Liver (tissue), 9 donors: Measurements from ENCODE around the gene INPP5E. TPM values are rescaled to one million over a fixed set of nuclear protein-coding genes. Genes with fewer than 3 reads are reported as not detected.

Source experiments
- DNase-seq: peaks from one replicate; pipeline ENCODE4 v3.0.0-alpha.2; 2017; ENCODE audit warnings: low spot score
- H3K27ac ChIP-seq, 2 donors: one replicate each; pipeline ENCODE4 v1.7.0; 2013; ENCODE audit warnings: inconsistent platforms in 2 of 2, low read length in 2 of 2, control low read depth in 1 of 2, low read depth in 1 of 2, mild to moderate bottlenecking in 1 of 2
- H3K27me3 ChIP-seq, 4 donors: one replicate each; pipeline versions ENCODE4 v1.6.1 to v1.7.0; 2013; ENCODE audit warnings: low read length in 3 of 4, inconsistent platforms in 1 of 4, mild to moderate bottlenecking in 1 of 4, moderate library complexity in 1 of 4; ENCODE audit not compliant: control insufficient read depth in 4 of 4, insufficient read depth in 4 of 4
- H3K36me3 ChIP-seq, 4 donors: one replicate each; pipeline versions ENCODE4 v1.6.1 to v1.7.0; 2013; ENCODE audit warnings: low read length in 3 of 4, mild to moderate bottlenecking in 3 of 4, low read depth in 1 of 4, moderate library complexity in 1 of 4; ENCODE audit not compliant: control insufficient read depth in 4 of 4, insufficient read depth in 3 of 4
- H3K4me1 ChIP-seq, 4 donors: one replicate each; pipeline versions ENCODE4 v1.6.1 to v1.7.0; 2013; ENCODE audit warnings: low read length in 3 of 4, mild to moderate bottlenecking in 3 of 4, moderate library complexity in 1 of 4; ENCODE audit not compliant: control insufficient read depth in 4 of 4, insufficient read depth in 4 of 4
- H3K4me3 ChIP-seq, 3 donors: one replicate each; pipeline versions ENCODE4 v1.6.1 to v1.7.0; 2013; ENCODE audit warnings: low read length in 3 of 3, control low read depth in 1 of 3, low read depth in 1 of 3, mild to moderate bottlenecking in 1 of 3
- H3K9ac ChIP-seq, 2 donors: one replicate each; pipeline ENCODE4 v1.7.0; 2013; ENCODE audit warnings: low read length in 2 of 2, mild to moderate bottlenecking in 2 of 2, moderate library complexity in 2 of 2, control low read depth in 1 of 2, low read depth in 1 of 2
- H3K9me3 ChIP-seq, 4 donors: one replicate each; pipeline versions ENCODE4 v1.6.1 to v1.7.0; 2013; ENCODE audit warnings: low read length in 3 of 4; ENCODE audit not compliant: control insufficient read depth in 4 of 4
- EGR1 ChIP-seq, 2 donors: IDR thresholded peaks; 2 replicates each; pipeline ENCODE4 v1.6.1; 2016 to 2018; ENCODE audit warnings: antibody characterized with exemption in 2 of 2, low read depth in 2 of 2
- GABPA ChIP-seq, 2 donors: IDR thresholded peaks in 1 of 2; conservative IDR thresholded peaks in 1 of 2; 2 replicates each; pipeline ENCODE4 v1.6.1; 2016; ENCODE audit warnings: antibody characterized with exemption in 2 of 2, mild to moderate bottlenecking in 1 of 2, moderate library complexity in 1 of 2
- HNF4G ChIP-seq: IDR thresholded peaks from 2 replicates; pipeline ENCODE4 v1.6.1; 2016; ENCODE audit warnings: antibody characterized with exemption
- NR2F2 ChIP-seq: IDR thresholded peaks from 2 replicates; pipeline ENCODE4 v1.6.1; 2016; ENCODE audit warnings: antibody characterized with exemption
- RAD21 ChIP-seq, 2 donors: IDR thresholded peaks; 2 replicates each; pipeline ENCODE4 v1.6.1; 2016; ENCODE audit warnings: antibody characterized with exemption in 2 of 2, mild to moderate bottlenecking in 2 of 2
- RXRA ChIP-seq, 2 donors: IDR thresholded peaks; 2 replicates each; pipeline ENCODE4 v1.6.1; 2017 to 2018; ENCODE audit warnings: antibody characterized with exemption in 2 of 2, mild to moderate bottlenecking in 1 of 2
- TAF1 ChIP-seq: conservative IDR thresholded peaks from 2 replicates; pipeline ENCODE4 v1.6.1; 2016; ENCODE audit warnings: antibody characterized with exemption, mild to moderate bottlenecking
- YY1 ChIP-seq: IDR thresholded peaks from 2 replicates; pipeline ENCODE4 v1.6.1; 2016; ENCODE audit warnings: antibody characterized with exemption, mild to moderate bottlenecking
- WGBS: extraction: QIAGEN DNeasy Blood & Tissue Kit; methylation state at CpG from one replicate; pipeline ENCODE4 v1.1.7; 2013; 5-methylcytosine and 5-hydroxymethylcytosine counted together
- polyA plus RNA-seq, 2 donors: library from polyadenylated mRNA; stranded (reverse) in 1 of 2; unstranded in 1 of 2; fragments of 200-250 nt in 1 of 2; fragments of >200 nt in 1 of 2; fragmentation: Nextera tagmentation in 1 of 2; extraction: Ambion mirVana in 1 of 2; gene quantifications; one replicate each; pipeline versions ENCODE4 v1.2.1 to v1.2.3, GENCODE V29; 2013 to 2015
- total RNA-seq, 2 donors: library from RNA; depleted of rRNA; stranded (reverse); fragments of >200 nt; gene quantifications; one replicate each; pipeline ENCODE4 v1.2.3, GENCODE V29; 2014
- TF ChIP-seq, protein P1 (sequence below): IDR thresholded peaks from 2 replicates; pipeline ENCODE4 v1.6.1; 2016; ENCODE audit warnings: antibody characterized with exemption
- TF ChIP-seq, protein P2 (sequence below): IDR thresholded peaks from 2 replicates; pipeline ENCODE4 v1.6.1; 2016; ENCODE audit warnings: antibody characterized with exemption, mild to moderate bottlenecking
- donor health status: healthy.
- donor health status: healthy.
- donor health status: healthy.
- donor health status: healthy.
- donor health status: healthy.

The INPP5E gene
- total and polyA plus RNA-seq, 4 donors = 1.0 to 3.3 (median 2.9) TPM

DNA sequence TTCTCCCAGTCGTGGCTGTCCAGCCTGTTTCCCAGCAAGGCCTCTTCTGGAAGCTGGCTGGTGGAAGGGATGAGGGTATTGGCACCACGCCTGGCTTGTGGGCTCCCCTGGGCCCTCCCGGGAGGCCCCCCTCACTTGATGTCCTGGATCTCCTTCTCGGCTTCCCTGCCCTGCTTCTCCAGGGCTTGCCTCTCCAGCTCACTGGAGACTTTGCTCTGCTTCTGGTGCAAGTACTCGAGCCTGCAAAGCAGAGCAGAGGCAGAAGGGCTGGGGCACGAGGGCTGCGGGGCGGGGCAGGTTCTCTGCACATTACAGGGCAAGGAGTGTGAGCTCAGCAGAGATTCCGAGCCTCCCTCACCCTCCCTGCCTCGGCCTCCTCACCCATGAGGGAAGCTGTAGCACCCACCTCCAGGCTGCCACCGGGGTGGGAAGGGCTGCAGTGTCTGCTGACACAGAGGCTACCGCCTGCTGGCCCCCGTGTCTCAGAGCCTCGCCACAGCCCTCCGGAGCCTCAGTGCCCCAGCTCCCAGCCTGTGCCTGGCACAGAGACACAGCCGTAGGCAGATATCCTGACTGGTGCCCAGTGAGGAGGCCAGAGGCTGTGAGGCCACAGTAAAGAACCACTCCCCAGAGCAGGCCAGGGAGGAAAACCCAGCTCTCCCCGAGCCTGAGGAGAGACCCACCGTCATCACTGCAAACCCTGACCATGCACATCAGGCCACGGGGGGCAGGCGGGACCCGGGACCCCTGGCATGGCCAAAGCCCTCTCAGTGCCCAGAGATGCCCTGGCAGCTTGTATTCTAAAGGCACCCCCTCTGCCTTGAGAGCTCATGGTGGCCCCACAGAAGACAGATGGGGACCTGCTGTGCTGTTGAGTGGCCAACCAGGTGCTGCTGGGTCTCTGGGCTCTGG lies 46.9 kb downstream of the INPP5E start:
- no peak overlapping the region for H3K27ac ChIP-seq
- H3K9me3 ChIP-seq = no peaks in the 10 kb centered on the region
- no peak overlapping the region for H3K4me3 ChIP-seq
- no peaks in the 10 kb centered on the region for H3K27me3 ChIP-seq
- no peak for DNase-seq
- H3K9ac ChIP-seq = no peak overlapping the region
- TF ChIP-seq, protein P1, sequence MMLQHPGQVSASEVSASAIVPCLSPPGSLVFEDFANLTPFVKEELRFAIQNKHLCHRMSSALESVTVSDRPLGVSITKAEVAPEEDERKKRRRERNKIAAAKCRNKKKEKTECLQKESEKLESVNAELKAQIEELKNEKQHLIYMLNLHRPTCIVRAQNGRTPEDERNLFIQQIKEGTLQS = no peak
- TF ChIP-seq RAD21 (IDR thresholded peaks at IDR 0.05) (no peak), YY1 (no peak), EGR1 (IDR thresholded peaks at IDR 0.05; ENCODE audit: low read depth in 2 of 2) (no peak), TAF1 (no peak), NR2F2 (no peak), HNF4G (no peak)
- H3K36me3 ChIP-seq = peaks cover 4 to 56% (median 26%) of the 10 kb centered on the region in 4 donors
- 94% methylated on average over 21 of the region's 21 CpGs for WGBS
- H3K4me1 ChIP-seq = peaks cover 10 to 28% (median 21%) of the 10 kb centered on the region in 4 donors

DNA sequence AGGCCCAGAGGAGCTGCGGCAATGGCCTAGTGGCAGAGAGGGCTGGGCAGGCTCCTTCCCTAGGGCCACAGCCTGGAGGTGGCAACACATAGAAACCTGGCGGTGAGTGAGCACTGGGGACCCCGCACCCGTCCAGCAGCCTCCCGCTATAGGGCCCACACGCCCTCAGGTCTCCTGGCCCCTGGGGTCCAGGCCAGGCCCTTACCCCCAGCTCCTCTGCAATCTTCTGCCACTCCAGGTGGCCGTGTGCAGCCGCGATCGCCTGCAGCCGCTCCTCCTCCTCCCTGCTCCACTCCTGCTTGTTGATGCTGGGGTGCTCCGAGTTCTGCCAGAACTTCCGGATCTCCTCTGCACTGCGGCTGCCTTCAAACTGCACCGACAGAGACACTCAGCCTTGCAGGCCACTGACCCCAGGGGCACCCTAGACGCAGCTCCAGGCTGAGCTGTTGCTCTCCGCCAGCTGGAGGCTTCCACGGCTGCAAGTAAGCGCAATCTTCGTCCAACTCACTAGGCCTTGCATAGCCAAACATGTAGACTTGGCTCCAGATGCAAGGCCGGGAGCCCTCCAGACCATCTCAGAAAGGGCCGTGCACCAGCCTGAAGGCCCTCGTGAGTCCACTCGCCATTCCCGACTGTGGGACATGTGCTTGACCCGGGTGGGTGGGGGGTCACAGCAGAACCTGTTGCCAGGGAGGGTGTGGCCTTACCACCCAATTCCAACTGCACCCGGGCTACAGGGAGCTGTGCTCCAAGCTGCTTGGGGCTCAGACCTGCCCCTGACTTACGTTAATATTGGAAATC lies 47.7 kb downstream of the INPP5E start:
- no peaks in the 10 kb centered on the region for H3K9me3 ChIP-seq
- H3K27ac ChIP-seq = no peak overlapping the region
- H3K36me3 ChIP-seq = peaks cover 4 to 57% (median 29%) of the 10 kb centered on the region in 4 donors
- no peak overlapping the region for H3K4me3 ChIP-seq
- WGBS = 94% methylated on average over 28 of the region's 28 CpGs
- peaks cover 10 to 27% (median 18%) of the 10 kb centered on the region in 4 donors for H3K4me1 ChIP-seq
- no peak overlapping the region for H3K9ac ChIP-seq
- H3K27me3 ChIP-seq = no peaks in the 10 kb centered on the region
- peak; percentile 51 to 61 for TF ChIP-seq RXRA (IDR thresholded peaks at IDR 0.05)
- TF ChIP-seq, protein P2, sequence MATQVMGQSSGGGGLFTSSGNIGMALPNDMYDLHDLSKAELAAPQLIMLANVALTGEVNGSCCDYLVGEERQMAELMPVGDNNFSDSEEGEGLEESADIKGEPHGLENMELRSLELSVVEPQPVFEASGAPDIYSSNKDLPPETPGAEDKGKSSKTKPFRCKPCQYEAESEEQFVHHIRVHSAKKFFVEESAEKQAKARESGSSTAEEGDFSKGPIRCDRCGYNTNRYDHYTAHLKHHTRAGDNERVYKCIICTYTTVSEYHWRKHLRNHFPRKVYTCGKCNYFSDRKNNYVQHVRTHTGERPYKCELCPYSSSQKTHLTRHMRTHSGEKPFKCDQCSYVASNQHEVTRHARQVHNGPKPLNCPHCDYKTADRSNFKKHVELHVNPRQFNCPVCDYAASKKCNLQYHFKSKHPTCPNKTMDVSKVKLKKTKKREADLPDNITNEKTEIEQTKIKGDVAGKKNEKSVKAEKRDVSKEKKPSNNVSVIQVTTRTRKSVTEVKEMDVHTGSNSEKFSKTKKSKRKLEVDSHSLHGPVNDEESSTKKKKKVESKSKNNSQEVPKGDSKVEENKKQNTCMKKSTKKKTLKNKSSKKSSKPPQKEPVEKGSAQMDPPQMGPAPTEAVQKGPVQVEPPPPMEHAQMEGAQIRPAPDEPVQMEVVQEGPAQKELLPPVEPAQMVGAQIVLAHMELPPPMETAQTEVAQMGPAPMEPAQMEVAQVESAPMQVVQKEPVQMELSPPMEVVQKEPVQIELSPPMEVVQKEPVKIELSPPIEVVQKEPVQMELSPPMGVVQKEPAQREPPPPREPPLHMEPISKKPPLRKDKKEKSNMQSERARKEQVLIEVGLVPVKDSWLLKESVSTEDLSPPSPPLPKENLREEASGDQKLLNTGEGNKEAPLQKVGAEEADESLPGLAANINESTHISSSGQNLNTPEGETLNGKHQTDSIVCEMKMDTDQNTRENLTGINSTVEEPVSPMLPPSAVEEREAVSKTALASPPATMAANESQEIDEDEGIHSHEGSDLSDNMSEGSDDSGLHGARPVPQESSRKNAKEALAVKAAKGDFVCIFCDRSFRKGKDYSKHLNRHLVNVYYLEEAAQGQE = no peak
- DNase-seq = no peak

DNA sequence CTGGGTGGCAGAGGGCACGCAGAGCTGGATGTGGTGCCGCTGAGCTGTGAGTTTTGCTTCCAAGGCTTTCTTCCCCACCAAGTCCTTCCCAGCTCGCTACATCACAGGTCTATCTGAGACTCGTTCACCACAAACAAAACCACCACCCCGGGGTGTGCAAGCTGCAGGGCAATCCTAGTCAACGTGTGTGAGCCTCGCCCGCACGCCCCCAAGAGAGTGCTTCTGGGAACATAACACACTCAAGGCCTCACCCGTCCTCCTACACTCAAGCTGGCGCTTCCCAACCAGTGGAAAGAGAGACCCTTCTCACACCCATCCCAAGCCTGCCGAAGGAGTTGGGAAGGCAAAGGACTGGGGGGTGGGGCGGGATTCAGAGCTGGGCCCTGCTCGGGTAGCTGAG lies 50.2 kb downstream of the INPP5E start:
- peaks cover 0 to 8% (median 1%) of the 10 kb centered on the region in 4 donors for H3K4me1 ChIP-seq
- H3K36me3 ChIP-seq = peaks cover 4 to 59% (median 30%) of the 10 kb centered on the region in 4 donors
- TF ChIP-seq GABPA (IDR thresholded peaks at IDR 0.05 in 1 of 2, conservative IDR thresholded peaks at IDR 0.05 in 1 of 2) (no peak), HNF4G (no peak), YY1 (no peak), TAF1 (no peak)
- no peak overlapping the region for H3K4me3 ChIP-seq
- DNase-seq = no peak
- no peak overlapping the region for H3K27ac ChIP-seq
- no peaks in the 10 kb centered on the region for H3K9me3 ChIP-seq
- H3K9ac ChIP-seq = no peak overlapping the region
- no peaks in the 10 kb centered on the region for H3K27me3 ChIP-seq
- 91% methylated on average over 14 of the region's 14 CpGs for WGBS
